Measurements from ENCODE around the gene RAB1B. TPM values are rescaled to one million over a fixed set of nuclear protein-coding genes. Genes with fewer than 3 reads are reported as not detected.
A peak's percentile ranks its signal among the peaks of the same experiment; 100 is the strongest.

The RAB1B gene
- total and polyA plus RNA-seq, 2 donors (not counting 1 experiment from before 2014, with no cell fraction given): 77.1 to 77.8 TPM

DNA sequence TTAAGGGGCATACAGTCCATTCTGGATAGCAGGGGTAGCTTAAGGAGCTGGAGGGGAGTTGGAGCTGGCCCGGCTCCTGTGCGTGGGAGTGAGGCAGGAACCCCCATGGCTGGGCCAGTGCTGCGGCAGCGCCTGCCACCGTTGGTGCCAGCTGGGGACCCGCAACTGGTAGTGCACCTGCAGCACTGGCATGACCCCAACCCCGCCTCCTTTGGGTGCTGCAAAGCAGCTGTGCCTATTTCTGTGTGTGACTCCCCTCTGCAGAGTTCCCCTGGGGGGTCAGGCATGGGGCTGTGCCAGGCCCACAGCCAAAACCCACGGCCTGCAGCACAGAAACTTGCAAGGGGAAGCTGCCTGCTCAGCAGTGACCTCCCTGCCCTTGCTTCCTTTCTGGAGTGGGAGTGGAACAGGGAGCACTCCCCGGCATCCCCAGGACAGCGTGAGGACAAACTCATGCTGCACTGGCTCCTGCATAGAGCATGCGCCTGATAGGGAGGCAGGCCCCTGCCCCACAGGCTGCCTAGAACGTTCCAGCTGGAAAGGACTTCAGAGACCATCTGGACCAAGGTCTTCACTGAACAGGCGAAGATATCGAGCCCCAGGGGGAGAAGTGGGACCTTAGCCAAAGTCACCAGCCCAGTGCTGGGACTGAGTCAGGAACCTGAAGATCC, 26.2 kb upstream of the RAB1B start:
- H3K27me3 Mint-ChIP-seq: no peaks in the 10 kb centered on the region
- CTCF ChIA-PET: no interaction called here
- ATAC-seq (ENCODE audit: low read depth) (peak; percentile 14), DNase-seq (no peak)
- no peak overlapping the region for H2AFZ ChIP-seq (ENCODE audit: insufficient read depth, low read depth, low read length, poor library complexity, severe bottlenecking)
- no peaks in the 10 kb centered on the region for H3K9me3 Mint-ChIP-seq (ENCODE audit: insufficient read depth)
- H3K4me2 ChIP-seq (replicated peaks; ENCODE audit: low read depth, low read length, poor library complexity, severe bottlenecking): no peak overlapping the region
- intact Hi-C loops (cut with micrococcal nuclease): no loop called here
- no peak overlapping the region for H3K4me3 Mint-ChIP-seq
- POLR2A ChIA-PET: interaction anchor here (0.6 kb wide), 1 partner anchor 1093 kb away, joined by 6 read pairs; no protein-coding TSS in a partner anchor
- H3K79me2 ChIP-seq (ENCODE audit: control insufficient read depth, insufficient read depth, low read length): no peaks in the 10 kb centered on the region
- H3K36me3 ChIP-seq (replicated peaks in 1 of 2; ENCODE audit: control extremely low read depth in 1 of 2, control insufficient read depth in 1 of 2, extremely low read depth in 1 of 2, insufficient read depth in 2 of 2, low read length in 1 of 2): peaks cover 0 to 76% of the 10 kb centered on the region in 2 experiments
- 37% methylated on average over 14 of the region's 14 CpGs for WGBS (ENCODE audit: insufficient coverage)
- H3K9me3 ChIP-seq (ENCODE audit: control extremely low read depth in 1 of 3, control insufficient read depth in 2 of 3, insufficient read depth in 1 of 3, low read length in 2 of 3): no peaks in the 10 kb centered on the region
- H3K4me1 ChIP-seq (ENCODE audit: control insufficient read depth in 2 of 2, insufficient read depth in 2 of 2, low read length in 2 of 2): peaks cover 0 to 11% of the 10 kb centered on the region in 2 donors
- TF ChIP-seq, protein P1, sequence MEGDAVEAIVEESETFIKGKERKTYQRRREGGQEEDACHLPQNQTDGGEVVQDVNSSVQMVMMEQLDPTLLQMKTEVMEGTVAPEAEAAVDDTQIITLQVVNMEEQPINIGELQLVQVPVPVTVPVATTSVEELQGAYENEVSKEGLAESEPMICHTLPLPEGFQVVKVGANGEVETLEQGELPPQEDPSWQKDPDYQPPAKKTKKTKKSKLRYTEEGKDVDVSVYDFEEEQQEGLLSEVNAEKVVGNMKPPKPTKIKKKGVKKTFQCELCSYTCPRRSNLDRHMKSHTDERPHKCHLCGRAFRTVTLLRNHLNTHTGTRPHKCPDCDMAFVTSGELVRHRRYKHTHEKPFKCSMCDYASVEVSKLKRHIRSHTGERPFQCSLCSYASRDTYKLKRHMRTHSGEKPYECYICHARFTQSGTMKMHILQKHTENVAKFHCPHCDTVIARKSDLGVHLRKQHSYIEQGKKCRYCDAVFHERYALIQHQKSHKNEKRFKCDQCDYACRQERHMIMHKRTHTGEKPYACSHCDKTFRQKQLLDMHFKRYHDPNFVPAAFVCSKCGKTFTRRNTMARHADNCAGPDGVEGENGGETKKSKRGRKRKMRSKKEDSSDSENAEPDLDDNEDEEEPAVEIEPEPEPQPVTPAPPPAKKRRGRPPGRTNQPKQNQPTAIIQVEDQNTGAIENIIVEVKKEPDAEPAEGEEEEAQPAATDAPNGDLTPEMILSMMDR (IDR thresholded peaks at IDR 0.05): no peak
- no peak for TF ChIP-seq EZH2 (IDR thresholded peaks at IDR 0.05; ENCODE audit: borderline replicate concordance, insufficient read depth, low read depth, low read length, poor library complexity, severe bottlenecking)
- H3K9ac ChIP-seq (ENCODE audit: low read length): no peak overlapping the region
- no peak overlapping the region for H3K27ac ChIP-seq (ENCODE audit: low read length in 2 of 2)
- H3K4me3 ChIP-seq (ENCODE audit: control extremely low read depth in 1 of 5, extremely low read depth in 1 of 5, insufficient read depth in 1 of 5, low read depth in 2 of 5, low read length in 4 of 5): no peak overlapping the region
- peaks cover 8% of the 10 kb centered on the region for H3K4me1 Mint-ChIP-seq
- no peaks in the 10 kb centered on the region for H3K27me3 ChIP-seq (replicated peaks in 1 of 4; ENCODE audit: control extremely low read depth in 1 of 4, control insufficient read depth in 3 of 4, insufficient read depth in 4 of 4, low read length in 3 of 4)
- H3K27ac Mint-ChIP-seq: no peak overlapping the region
- peaks cover 25% of the 10 kb centered on the region for H4K20me1 ChIP-seq (ENCODE audit: control insufficient read depth, insufficient read depth, low read length, poor library complexity, severe bottlenecking)

DNA sequence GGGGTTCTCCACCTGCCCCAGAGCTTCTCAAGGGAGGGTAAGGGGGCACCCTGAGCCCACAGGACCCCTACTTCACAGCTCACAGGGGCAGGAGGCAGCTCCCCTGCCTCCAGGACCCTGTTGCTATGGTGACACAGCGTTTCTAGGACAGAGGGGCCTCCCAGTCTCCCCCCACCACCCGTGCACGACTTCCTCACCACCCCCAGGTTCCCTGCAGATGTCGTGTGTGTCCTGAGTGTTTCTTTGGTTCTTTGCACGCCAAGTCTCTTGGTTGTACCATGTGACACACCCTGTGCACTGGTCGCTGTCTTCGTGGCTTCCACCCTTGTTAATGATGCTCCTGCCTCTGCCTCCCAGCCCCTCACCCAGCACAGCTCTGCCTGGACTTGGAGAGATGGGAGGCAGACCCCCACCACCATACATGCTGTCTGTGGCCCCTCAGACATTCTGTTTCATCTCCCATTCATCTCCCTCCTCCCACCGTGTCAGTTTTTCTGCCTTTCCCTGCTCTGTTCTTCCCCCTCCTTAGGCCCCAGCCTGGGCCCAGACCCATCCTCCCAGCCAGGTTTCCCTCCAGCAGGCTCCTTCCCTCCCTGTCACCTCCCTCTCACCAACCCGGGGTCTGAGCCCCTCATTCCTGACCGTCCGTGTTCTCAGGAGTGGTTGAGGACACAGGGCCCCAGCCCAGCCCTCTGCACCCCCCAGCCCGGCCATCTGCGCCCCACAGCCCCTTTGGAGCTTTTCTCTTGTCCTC, 24.5 kb upstream of the RAB1B start:
- CTCF ChIA-PET: interaction anchor here (0.9 to 1.1 kb wide), 2 partner anchors 39 to 199 kb away, joined by 3 read pairs; no protein-coding TSS in a partner anchor
- H3K27ac Mint-ChIP-seq: peak overlapping the region; percentile 32

More for the DNA sequence above, 24.5 kb upstream of the RAB1B start:
- Mint-ChIP-seq H3K9me3 (ENCODE audit: insufficient read depth) (no peaks in the 10 kb centered on the region), H3K27me3 (no peaks in the 10 kb centered on the region), H3K4me1 (peaks cover 10% of the 10 kb centered on the region), H3K4me3 (no peak overlapping the region)
- H3K27me3 ChIP-seq (replicated peaks in 1 of 4; ENCODE audit: control extremely low read depth in 1 of 4, control insufficient read depth in 3 of 4, insufficient read depth in 4 of 4, low read length in 3 of 4): no peaks in the 10 kb centered on the region
- H3K9me3 ChIP-seq (ENCODE audit: control extremely low read depth in 1 of 3, control insufficient read depth in 2 of 3, insufficient read depth in 1 of 3, low read length in 2 of 3): no peaks in the 10 kb centered on the region
- H3K79me2 ChIP-seq (ENCODE audit: control insufficient read depth, insufficient read depth, low read length): no peaks in the 10 kb centered on the region
- H3K4me1 ChIP-seq (ENCODE audit: control insufficient read depth in 2 of 2, insufficient read depth in 2 of 2, low read length in 2 of 2): peaks cover 0 to 11% of the 10 kb centered on the region in 2 donors
- 56% methylated on average over 13 of the region's 13 CpGs for WGBS (ENCODE audit: insufficient coverage)
- no peak overlapping the region for H3K27ac ChIP-seq (ENCODE audit: low read length in 2 of 2)
- H3K9ac ChIP-seq (ENCODE audit: low read length): no peak overlapping the region
- H2AFZ ChIP-seq (ENCODE audit: insufficient read depth, low read depth, low read length, poor library complexity, severe bottlenecking): no peak overlapping the region
- H3K4me3 ChIP-seq (ENCODE audit: control extremely low read depth in 1 of 5, extremely low read depth in 1 of 5, insufficient read depth in 1 of 5, low read depth in 2 of 5, low read length in 4 of 5): no peak overlapping the region
- no peak overlapping the region for H3K4me2 ChIP-seq (replicated peaks; ENCODE audit: low read depth, low read length, poor library complexity, severe bottlenecking)
- TF ChIP-seq EZH2 (IDR thresholded peaks at IDR 0.05; ENCODE audit: borderline replicate concordance, insufficient read depth, low read depth, low read length, poor library complexity, severe bottlenecking): no peak
- TF ChIP-seq, protein P1 (IDR thresholded peaks at IDR 0.05): no peak
- ATAC-seq (ENCODE audit: low read depth) (no peak), DNase-seq (no peak)
- peaks cover 0 to 69% of the 10 kb centered on the region in 2 experiments for H3K36me3 ChIP-seq (replicated peaks in 1 of 2; ENCODE audit: control extremely low read depth in 1 of 2, control insufficient read depth in 1 of 2, extremely low read depth in 1 of 2, insufficient read depth in 2 of 2, low read length in 1 of 2)
- intact Hi-C loops (cut with micrococcal nuclease): no loop called here
- peaks cover 25% of the 10 kb centered on the region for H4K20me1 ChIP-seq (ENCODE audit: control insufficient read depth, insufficient read depth, low read length, poor library complexity, severe bottlenecking)
- POLR2A ChIA-PET: no interaction called here

Measured in B cell (primary cell).